OCI-LY7 (cell line): ENCODE measurements around the gene RNU6-9.

Experiments
- CTCF ChIP-seq: fragments of 200-600 bp; sonication (generic); conservative IDR thresholded peaks from 2 replicates; pipeline ENCODE4 v1.5.1; 2014; ENCODE audit warnings: mild to moderate bottlenecking, antibody characterized with exemption, low read length, moderate library complexity, mixed read lengths
- EZH2phosphoT487 ChIP-seq: fragments of 200-600 bp; sonication (generic); IDR thresholded peaks from 2 replicates; pipeline ENCODE4 v1.6.1; 2018; ENCODE audit warnings: low read depth, borderline replicate concordance, mild to moderate bottlenecking, mixed run types, antibody characterized with exemption, low read length, moderate library complexity, mixed read lengths

- TF ChIP-seq CTCF (no peak), EZH2phosphoT487 (no peak)
Observed at GRCh38 chr19:902093-902370, 8.7 kb downstream of the RNU6-9 start.
